Upper lobe of left lung (tissue), 4 donors: ENCODE measurements around the gene RAB33B.

Experiments
- CTCF ChIP-seq, 6 experiments: fragments of 450-650 bp in 4 of 6; fragments of 200-600 bp in 2 of 6; sonication (generic) in 2 of 6; IDR thresholded peaks; one replicate each; pipeline ENCODE4 v1.5.1; 2016 to 2019; ENCODE audit warnings: antibody characterized with exemption in 6 of 6
- EP300 ChIP-seq, 4 donors: sonication (generic); formaldehyde crosslinking; IDR thresholded peaks; one replicate each; pipeline ENCODE4 v1.5.1; 2017; ENCODE audit warnings: antibody characterized with exemption in 4 of 4, control low read depth in 2 of 4
- POLR2A ChIP-seq, 4 donors: fragments of 450-650 bp; IDR thresholded peaks; one replicate each; pipeline ENCODE4 v1.5.1; 2016 to 2017; ENCODE audit warnings: antibody characterized with exemption in 4 of 4, mild to moderate bottlenecking in 2 of 4
- POLR2AphosphoS5 ChIP-seq, 2 donors: sonication (generic); formaldehyde crosslinking; IDR thresholded peaks; one replicate each; pipeline ENCODE4 v1.5.1; 2017; ENCODE audit warnings: antibody characterized with exemption in 2 of 2

- TF ChIP-seq CTCF (IDR thresholded peaks at IDR 0.05) (peak in 3 of 6 experiments; percentile 14 to 22 (median 20)), POLR2A (IDR thresholded peaks at IDR 0.05) (no peak), EP300 (IDR thresholded peaks at IDR 0.05) (no peak), POLR2AphosphoS5 (IDR thresholded peaks at IDR 0.05) (no peak)
Observed at GRCh38 chr4:139509727-139510410, 55.9 kb downstream of the RAB33B start.
